ENCODE measurements around the gene ZC3H18. TPM values are rescaled to one million over a fixed set of nuclear protein-coding genes. Genes with fewer than 3 reads are reported as not detected.
"Not testable (repeated sequence)": the region's sequence is repeated elsewhere in the genome, so short reads cannot be mapped to it uniquely, and the experiment has no call there.

ZC3H18 gene
- total RNA-seq, 1 donor from 2014 or later, result 14.6 TPM

DNA sequence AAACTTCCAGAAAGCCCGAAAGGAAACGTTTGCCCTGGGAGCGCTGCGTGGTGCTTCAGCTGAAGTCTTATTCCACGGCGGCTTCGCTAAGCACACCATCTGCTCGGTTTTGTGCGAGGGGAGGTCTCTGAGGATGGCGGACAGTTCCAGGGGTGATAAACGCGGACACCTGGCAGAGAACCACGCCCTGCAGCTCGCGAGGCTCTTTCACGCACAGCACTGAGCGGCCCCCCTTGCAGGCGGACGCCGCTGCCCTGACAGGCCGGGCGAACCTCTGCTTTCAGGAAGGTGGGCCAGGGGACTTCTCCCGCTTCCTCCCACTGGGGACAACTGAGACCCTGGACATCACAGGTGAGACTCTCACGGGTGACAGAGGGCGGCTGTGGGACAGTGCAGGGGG lies 89.0 kb downstream of the ZC3H18 start:
- H3K4me3 ChIP-seq (ENCODE audit: low read length in 3 of 3), result no peak overlapping the region
- peaks cover 12 to 30% (median 13%) of the 10 kb centered on the region in 3 donors for H3K36me3 ChIP-seq (ENCODE audit: control insufficient read depth in 3 of 3, insufficient read depth in 3 of 3, low read length in 3 of 3)
- H3K27ac ChIP-seq (ENCODE audit: low read depth, low read length), result no peak overlapping the region
- H3K9me3 ChIP-seq (ENCODE audit: control insufficient read depth in 3 of 3, low read length in 3 of 3), result no peaks in the 10 kb centered on the region
- H3K27me3 ChIP-seq (ENCODE audit: control insufficient read depth in 3 of 3, insufficient read depth in 3 of 3, low read length in 3 of 3), result no peaks in the 10 kb centered on the region
- H3K9ac ChIP-seq (ENCODE audit: low read depth in 1 of 3, low read length in 3 of 3), result no peak overlapping the region
- peaks cover 8 to 12% (median 9%) of the 10 kb centered on the region in 3 donors for H3K4me1 ChIP-seq (ENCODE audit: control insufficient read depth in 3 of 3, insufficient read depth in 3 of 3, low read length in 3 of 3)

GRCh38 chr16:88661468-88661867 lies 91.3 kb downstream of the ZC3H18 start:
- no peaks in the 10 kb centered on the region for H3K9me3 ChIP-seq (ENCODE audit: control insufficient read depth in 3 of 3, low read length in 3 of 3)
- no peak overlapping the region for H3K4me3 ChIP-seq (ENCODE audit: low read length in 3 of 3)
- H3K27ac ChIP-seq (ENCODE audit: low read depth, low read length), result no peak overlapping the region
- H3K27me3 ChIP-seq (ENCODE audit: control insufficient read depth in 3 of 3, insufficient read depth in 3 of 3, low read length in 3 of 3), result no peaks in the 10 kb centered on the region
- peaks cover 17 to 22% (median 17%) of the 10 kb centered on the region in 3 donors for H3K4me1 ChIP-seq (ENCODE audit: control insufficient read depth in 3 of 3, insufficient read depth in 3 of 3, low read length in 3 of 3)
- H3K36me3 ChIP-seq (ENCODE audit: control insufficient read depth in 3 of 3, insufficient read depth in 3 of 3, low read length in 3 of 3), result peaks cover 5 to 19% (median 8%) of the 10 kb centered on the region in 3 donors
- H3K9ac ChIP-seq (ENCODE audit: low read depth in 1 of 3, low read length in 3 of 3), result no peak overlapping the region

DNA sequence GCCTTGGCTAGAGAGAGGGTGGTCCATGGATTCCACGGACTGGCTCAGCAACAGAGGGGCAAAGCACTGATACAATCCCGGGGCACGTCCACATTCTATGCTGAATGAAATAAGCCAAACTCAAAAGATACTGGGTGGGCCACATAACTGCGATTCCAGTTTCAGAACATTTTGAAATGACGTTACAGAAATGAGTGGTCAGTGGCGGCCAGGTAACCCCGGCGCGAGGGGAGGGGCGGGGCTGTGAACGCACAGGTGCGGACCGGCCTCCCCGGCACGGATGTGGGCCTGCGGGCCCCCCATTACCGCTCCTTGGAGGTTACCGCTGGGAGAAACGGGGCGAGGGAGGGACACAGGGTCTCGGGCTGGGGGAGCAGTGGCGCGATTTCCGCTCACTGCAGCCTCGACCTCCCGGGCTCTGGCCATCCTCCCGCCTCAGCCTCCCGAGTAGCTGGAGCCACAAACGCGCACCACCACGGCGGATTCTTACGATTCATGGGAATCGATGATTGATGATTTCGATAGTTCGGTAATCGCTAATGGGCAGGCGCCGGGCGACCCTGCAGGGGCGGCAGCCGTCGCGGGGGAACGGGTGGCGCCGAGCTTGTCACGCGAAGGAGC lies 92.1 kb downstream of the ZC3H18 start:
- peak overlapping the region; percentile 82 for H3K27ac ChIP-seq (ENCODE audit: low read depth, low read length)
- H3K9ac ChIP-seq (ENCODE audit: low read depth in 1 of 3, low read length in 3 of 3), result peak overlapping the region; percentile 81 to 97 (median 83)

DNA sequence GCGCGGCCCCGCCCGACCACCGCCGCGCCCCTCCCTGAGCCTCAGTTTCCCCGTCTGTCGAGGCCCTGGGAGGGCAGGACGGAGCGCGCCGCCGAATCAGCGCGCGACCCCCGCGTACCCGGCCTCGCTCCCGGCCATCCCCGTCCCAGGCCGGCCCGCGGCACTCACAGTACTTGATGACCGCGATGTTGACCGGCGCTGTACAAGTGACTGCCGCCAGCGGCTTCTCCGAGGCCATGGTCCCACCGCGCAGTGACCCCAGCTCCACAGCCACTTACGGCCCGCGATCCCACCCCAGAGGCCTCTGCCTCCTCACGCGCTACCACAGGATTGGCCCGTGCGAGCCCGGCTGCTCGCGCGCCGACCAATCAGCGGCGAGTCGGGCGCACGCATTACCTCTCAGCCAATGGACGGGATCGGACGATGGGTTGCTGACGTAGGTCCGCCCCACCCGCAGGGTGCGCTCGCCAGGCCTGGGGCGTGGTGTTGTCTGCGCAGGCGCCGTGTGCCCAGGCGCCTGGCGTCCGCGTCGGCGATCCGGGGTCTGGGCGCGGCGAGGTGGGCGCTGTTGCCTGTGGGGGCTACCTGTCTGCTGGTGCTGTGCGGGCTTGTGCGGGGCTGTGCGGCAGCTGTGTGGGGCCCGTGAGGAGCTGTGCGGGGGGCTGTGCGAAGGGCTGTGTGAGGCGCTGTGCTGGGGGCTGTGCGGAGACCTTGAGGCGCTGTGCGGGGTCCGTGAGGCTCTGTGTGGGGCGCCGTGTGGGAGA lies 92.8 kb downstream of the ZC3H18 start, which contains the start of gene MVD:
TSS of gene MVD (minus strand) at position 249 of the 764 bp plus-strand sequence. CDS start at position 238, 11 bp downstream.
- Histone ChIP-seq H3K9me3 (ENCODE audit: control insufficient read depth in 3 of 3, low read length in 3 of 3) (no peaks in the 10 kb centered on the region), H3K4me1 (ENCODE audit: control insufficient read depth in 3 of 3, insufficient read depth in 3 of 3, low read length in 3 of 3) (peaks cover 17 to 22% (median 18%) of the 10 kb centered on the region in 3 donors), H3K27ac (ENCODE audit: low read depth, low read length) (peak within 1 kb of the TSS; percentile 82), H3K9ac (ENCODE audit: low read depth in 1 of 3, low read length in 3 of 3) (peak within 1 kb of the TSS; percentile 89 to 97 (median 89)), H3K27me3 (ENCODE audit: control insufficient read depth in 3 of 3, insufficient read depth in 3 of 3, low read length in 3 of 3) (no peaks in the 10 kb centered on the region), H3K36me3 (ENCODE audit: control insufficient read depth in 3 of 3, insufficient read depth in 3 of 3, low read length in 3 of 3) (peaks cover 4 to 8% (median 5%) of the 10 kb centered on the region in 3 donors), H3K4me3 (ENCODE audit: low read length in 3 of 3) (peak within 1 kb of the TSS; percentile 81 to 95 (median 93))

More for the DNA sequence above, 92.1 kb downstream of the ZC3H18 start:
- Histone ChIP-seq H3K9me3 (ENCODE audit: control insufficient read depth in 3 of 3, low read length in 3 of 3) (no peaks in the 10 kb centered on the region), H3K4me3 (ENCODE audit: low read length in 3 of 3) (peak overlapping the region; percentile 76 to 95 (median 93)), H3K27me3 (ENCODE audit: control insufficient read depth in 3 of 3, insufficient read depth in 3 of 3, low read length in 3 of 3) (no peaks in the 10 kb centered on the region), H3K36me3 (ENCODE audit: control insufficient read depth in 3 of 3, insufficient read depth in 3 of 3, low read length in 3 of 3) (peaks cover 5 to 15% (median 5%) of the 10 kb centered on the region in 3 donors), H3K4me1 (ENCODE audit: control insufficient read depth in 3 of 3, insufficient read depth in 3 of 3, low read length in 3 of 3) (peaks cover 17 to 22% (median 18%) of the 10 kb centered on the region in 3 donors)

DNA sequence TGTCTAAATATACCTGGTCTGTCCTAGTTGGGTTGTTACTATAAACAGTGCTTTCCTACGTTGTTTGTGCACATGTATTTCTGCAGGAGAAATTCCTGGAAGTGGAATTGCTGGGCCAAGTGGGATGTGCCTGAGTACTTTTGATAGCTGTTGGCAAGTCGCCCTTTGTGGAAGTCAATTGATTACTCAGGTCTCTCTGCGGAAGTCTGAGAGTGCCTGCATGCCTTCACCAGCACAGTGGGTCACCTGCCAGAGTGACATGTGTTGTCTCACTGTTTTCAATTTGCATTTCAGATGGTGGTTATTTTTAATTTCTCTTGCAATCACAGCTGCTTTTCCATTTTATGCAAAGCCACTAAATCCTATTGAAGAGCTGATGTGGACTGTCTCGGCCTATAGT lies 94.9 kb downstream of the ZC3H18 start:
- H3K4me1 ChIP-seq (ENCODE audit: control insufficient read depth in 3 of 3, insufficient read depth in 3 of 3, low read length in 3 of 3), result peaks cover 23 to 26% (median 24%) of the 10 kb centered on the region in 3 donors
- no peak overlapping the region for H3K4me3 ChIP-seq (ENCODE audit: low read length in 3 of 3)
- H3K9me3 ChIP-seq (ENCODE audit: control insufficient read depth in 3 of 3, low read length in 3 of 3), result no peaks in the 10 kb centered on the region
- no peak overlapping the region for H3K9ac ChIP-seq (ENCODE audit: low read depth in 1 of 3, low read length in 3 of 3)
- H3K27me3 ChIP-seq (ENCODE audit: control insufficient read depth in 3 of 3, insufficient read depth in 3 of 3, low read length in 3 of 3), result no peaks in the 10 kb centered on the region
- peaks cover 0 to 3% (median 2%) of the 10 kb centered on the region in 3 donors for H3K36me3 ChIP-seq (ENCODE audit: control insufficient read depth in 3 of 3, insufficient read depth in 3 of 3, low read length in 3 of 3)
- H3K27ac ChIP-seq (ENCODE audit: low read depth, low read length), result peak overlapping the region; percentile 37

DNA sequence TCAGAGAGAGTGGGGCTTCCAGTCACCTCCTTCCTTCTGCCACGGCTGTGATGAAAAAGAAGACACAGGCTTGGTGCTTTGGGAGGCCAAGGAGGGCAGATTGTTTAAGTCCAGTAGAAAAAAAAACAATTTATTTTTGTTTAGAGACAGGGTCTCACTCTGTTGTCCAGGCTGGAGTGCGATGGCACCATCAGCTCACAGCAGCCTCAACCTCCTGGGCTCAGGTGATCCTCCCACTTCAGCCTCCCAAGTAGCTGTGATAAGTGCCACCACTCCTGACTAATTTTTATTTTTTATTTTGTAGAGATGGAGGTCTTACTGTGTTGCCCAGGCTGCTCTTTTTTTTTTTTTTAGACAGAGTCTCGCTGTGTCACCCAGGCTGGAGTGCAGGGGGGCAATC lies 95.4 kb downstream of the ZC3H18 start:
- H3K36me3 ChIP-seq (ENCODE audit: control insufficient read depth in 3 of 3, insufficient read depth in 3 of 3, low read length in 3 of 3), result peaks cover 0 to 3% (median 2%) of the 10 kb centered on the region in 3 donors
- peak overlapping the region; percentile 8 for H3K27ac ChIP-seq (ENCODE audit: low read depth, low read length)

DNA sequence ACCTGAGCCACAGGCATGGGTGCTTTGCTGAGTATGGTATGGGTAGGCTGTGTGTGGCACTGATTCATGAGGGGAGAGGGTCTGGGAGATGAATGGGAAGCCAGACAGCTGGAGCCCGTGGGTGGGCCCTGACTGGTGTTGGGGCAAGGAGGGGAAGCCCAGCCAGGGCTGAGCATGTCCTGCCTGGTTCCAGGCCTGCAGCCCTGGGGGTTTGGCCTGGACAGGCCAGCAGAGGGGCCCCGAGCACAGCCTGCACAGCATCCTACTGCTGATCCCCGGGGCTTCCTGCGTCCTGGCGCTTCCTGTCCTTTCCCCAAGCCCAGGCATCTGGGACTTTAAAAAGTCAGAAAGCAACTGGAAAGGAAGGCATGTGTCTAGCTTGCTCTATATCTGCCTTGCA lies 97.3 kb downstream of the ZC3H18 start:
- Histone ChIP-seq H3K4me3 (ENCODE audit: low read length in 3 of 3) (no peak overlapping the region), H3K36me3 (ENCODE audit: control insufficient read depth in 3 of 3, insufficient read depth in 3 of 3, low read length in 3 of 3) (peaks cover 0 to 3% (median 2%) of the 10 kb centered on the region in 3 donors), H3K27ac (ENCODE audit: low read depth, low read length) (no peak overlapping the region)

More for the DNA sequence above, 95.4 kb downstream of the ZC3H18 start:
- no peaks in the 10 kb centered on the region for H3K9me3 ChIP-seq (ENCODE audit: control insufficient read depth in 3 of 3, low read length in 3 of 3)
- no peak overlapping the region for H3K9ac ChIP-seq (ENCODE audit: low read depth in 1 of 3, low read length in 3 of 3)
- no peaks in the 10 kb centered on the region for H3K27me3 ChIP-seq (ENCODE audit: control insufficient read depth in 3 of 3, insufficient read depth in 3 of 3, low read length in 3 of 3)
- H3K4me1 ChIP-seq (ENCODE audit: control insufficient read depth in 3 of 3, insufficient read depth in 3 of 3, low read length in 3 of 3), result peaks cover 24 to 28% (median 26%) of the 10 kb centered on the region in 3 donors
- H3K4me3 ChIP-seq (ENCODE audit: low read length in 3 of 3), result no peak overlapping the region

DNA sequence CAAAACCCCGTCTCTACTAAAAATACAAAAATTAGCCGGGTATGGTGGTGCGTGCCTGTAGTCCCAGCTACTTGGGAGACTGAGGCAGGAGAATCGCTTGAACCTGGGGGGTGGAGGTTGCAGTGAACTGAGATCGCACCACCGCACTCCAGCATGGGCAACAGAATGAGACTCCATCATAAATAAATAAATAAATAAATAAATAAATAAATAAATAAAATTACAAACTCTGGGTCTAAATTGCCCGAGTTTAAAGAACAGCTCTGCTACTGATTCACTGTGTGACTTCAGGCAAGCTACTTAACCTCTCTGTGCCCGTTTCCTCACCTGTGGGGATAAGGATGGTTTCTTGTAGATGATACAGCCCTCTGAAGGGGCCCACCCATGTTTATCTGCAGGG lies 99.3 kb downstream of the ZC3H18 start:
- not testable (repeated sequence) for H3K27ac ChIP-seq (ENCODE audit: low read depth, low read length); H3K4me3 ChIP-seq (ENCODE audit: low read length in 3 of 3); H3K9me3 ChIP-seq (ENCODE audit: control insufficient read depth in 3 of 3, low read length in 3 of 3); H3K27me3 ChIP-seq (ENCODE audit: control insufficient read depth in 3 of 3, insufficient read depth in 3 of 3, low read length in 3 of 3); H3K36me3 ChIP-seq (ENCODE audit: control insufficient read depth in 3 of 3, insufficient read depth in 3 of 3, low read length in 3 of 3)
- H3K4me1 ChIP-seq (ENCODE audit: control insufficient read depth in 3 of 3, insufficient read depth in 3 of 3, low read length in 3 of 3), result peaks cover 35 to 53% (median 51%) of the 10 kb centered on the region in 3 donors
- H3K9ac ChIP-seq (ENCODE audit: low read depth in 1 of 3, low read length in 3 of 3), result peak overlapping the region in 1 of 3 donors; percentile 45

More for the DNA sequence above, 97.3 kb downstream of the ZC3H18 start:
- Histone ChIP-seq H3K9ac (ENCODE audit: low read depth in 1 of 3, low read length in 3 of 3) (peak overlapping the region in 1 of 3 donors; percentile 25), H3K9me3 (ENCODE audit: control insufficient read depth in 3 of 3, low read length in 3 of 3) (no peaks in the 10 kb centered on the region), H3K27me3 (ENCODE audit: control insufficient read depth in 3 of 3, insufficient read depth in 3 of 3, low read length in 3 of 3) (no peaks in the 10 kb centered on the region), H3K4me1 (ENCODE audit: control insufficient read depth in 3 of 3, insufficient read depth in 3 of 3, low read length in 3 of 3) (peaks cover 28 to 40% (median 34%) of the 10 kb centered on the region in 3 donors)

- H3K27ac ChIP-seq (ENCODE audit: low read depth, low read length), result no peak overlapping the region
- H3K9ac ChIP-seq (ENCODE audit: low read depth in 1 of 3, low read length in 3 of 3), result peak overlapping the region in 1 of 3 donors; percentile 45
- no peaks in the 10 kb centered on the region for H3K9me3 ChIP-seq (ENCODE audit: control insufficient read depth in 3 of 3, low read length in 3 of 3)
- peaks cover 2 to 3% (median 2%) of the 10 kb centered on the region in 3 donors for H3K36me3 ChIP-seq (ENCODE audit: control insufficient read depth in 3 of 3, insufficient read depth in 3 of 3, low read length in 3 of 3)
- peaks cover 35 to 57% (median 52%) of the 10 kb centered on the region in 3 donors for H3K4me1 ChIP-seq (ENCODE audit: control insufficient read depth in 3 of 3, insufficient read depth in 3 of 3, low read length in 3 of 3)
- H3K27me3 ChIP-seq (ENCODE audit: control insufficient read depth in 3 of 3, insufficient read depth in 3 of 3, low read length in 3 of 3), result no peaks in the 10 kb centered on the region
- no peak overlapping the region for H3K4me3 ChIP-seq (ENCODE audit: low read length in 3 of 3)
Observed at GRCh38 chr16:88669980-88670379, 99.8 kb downstream of the ZC3H18 start.

All from skeletal muscle tissue (tissue), 4 donors.